K562 (cell line): ENCODE measurements around the gene HEPACAM. TPM values are rescaled to one million over a fixed set of nuclear protein-coding genes. Genes with fewer than 3 reads are reported as not detected.
A peak's percentile ranks its signal among the peaks of the same experiment; 100 is the strongest.

Experiments used
- CHCHD3 ChIP-seq: fragments of 250-450 bp; sonication (Bioruptor Pico); IDR thresholded peaks from 2 replicates; pipeline ENCODE4 v2.1.2; 2022; ENCODE audit warnings: mild to moderate bottlenecking
- GABPB2 ChIP-seq: fragments of 250-450 bp; sonication (Bioruptor Pico); conservative IDR thresholded peaks from 2 replicates; pipeline ENCODE4 v1.5.1; 2021; ENCODE audit warnings: mild to moderate bottlenecking
- MLLT1 ChIP-seq, 2 experiments: fragments of 450-650 bp; IDR thresholded peaks; 2 replicates each; pipeline ENCODE4 v1.6.1; 2016
- NCOA2 ChIP-seq, 2 experiments: fragments of 450-650 bp; IDR thresholded peaks; 2 replicates each; pipeline ENCODE4 v1.6.1; 2018; ENCODE audit warnings: mild to moderate bottlenecking in 2 of 2, moderate library complexity in 1 of 2; ENCODE audit not compliant: partially characterized antibody in 2 of 2
- NCOA6 ChIP-seq: fragments of 450-650 bp; IDR thresholded peaks from 2 replicates; pipeline ENCODE4 v1.6.1; 2017; ENCODE audit warnings: mild to moderate bottlenecking
- NONO ChIP-seq, 2 experiments: fragments of 200-400 bp in 1 of 2; fragments of 450-650 bp in 1 of 2; formaldehyde crosslinking in 1 of 2; IDR thresholded peaks; 2 replicates each; pipeline ENCODE4 v1.6.1; 2017; ENCODE audit warnings: low read depth in 2 of 2, mild to moderate bottlenecking in 2 of 2, moderate library complexity in 2 of 2, low read length in 1 of 2
- RREB1 ChIP-seq: fragments of 250-450 bp; sonication (Bioruptor Pico); IDR thresholded peaks from 2 replicates; pipeline ENCODE4 v1.4.0; 2020
- TEAD4 ChIP-seq, 2 experiments: sonication (generic) in 1 of 2; formaldehyde crosslinking in 1 of 2; IDR thresholded peaks; 2 replicates each; pipeline versions ENCODE4 v1.6.1 to v1.8.0; 2012 to 2022; ENCODE audit warnings: borderline replicate concordance in 1 of 2, inconsistent platforms in 1 of 2, low read length in 1 of 2, mild to moderate bottlenecking in 1 of 2, missing genetic modification reagents in 1 of 2
- ZNF277 ChIP-seq: fragments of 250-450 bp; sonication (Bioruptor Pico); IDR thresholded peaks from 2 replicates; pipeline ENCODE4 v1.8.0; 2022; ENCODE audit warnings: inconsistent platforms, mild to moderate bottlenecking, moderate library complexity, borderline replicate concordance
- ZNF41 ChIP-seq: fragments of 250-450 bp; sonication (Bioruptor Pico); conservative IDR thresholded peaks from 2 replicates; pipeline ENCODE4 v1.4.0; 2020; ENCODE audit warnings: mild to moderate bottlenecking
- ZNF584 ChIP-seq: fragments of 200-800 bp; sonication (Bioruptor generic); IDR thresholded peaks from 2 replicates; pipeline ENCODE4 v1.6.1; 2016; ENCODE audit warnings: low read depth, mild to moderate bottlenecking, missing genetic modification characterization, missing compliant biosample characterization
- ZNF655 ChIP-seq: fragments of 250-450 bp; sonication (Bioruptor Pico); IDR thresholded peaks from 2 replicates; pipeline ENCODE4 v1.5.0; 2021
- ZNF75A ChIP-seq: fragments of 450-650 bp; formaldehyde crosslinking; IDR thresholded peaks from 2 replicates; pipeline ENCODE4 v1.4.0; 2020; ENCODE audit warnings: mild to moderate bottlenecking
- polyA plus RNA-seq, 8 experiments: library from polyadenylated mRNA; depleted of rRNA in 4 of 8; stranded (reverse) in 5 of 8; unstranded in 3 of 8; fragments of >200 nt; fragmentation: Nextera tagmentation in 2 of 8; fragmentation: Illumina TruSeq in 1 of 8; extraction: Ambion mirVana in 2 of 8; extraction: Trizol in 1 of 8; gene quantifications; 2 replicates each; pipeline versions ENCODE4 v1.2.1 to v1.2.3, GENCODE V29; 2011 to 2014; ENCODE audit warnings: inconsistent platforms in 1 of 8, missing spikeins in 1 of 8
- total RNA-seq, 7 experiments: library from RNA; depleted of rRNA in 6 of 7; stranded (reverse); fragments of >200 nt in 6 of 7; fragmentation: Illumina TruSeq in 2 of 7; extraction: Trizol in 2 of 7; gene quantifications; 2 replicates each; pipeline versions ENCODE4 v1.2.1 to v1.2.3, GENCODE V29; 2011 to 2021; ENCODE audit warnings: low replicate concordance in 1 of 7
- TF ChIP-seq, protein P1 (sequence below), 2 experiments: fragments of 450-650 bp in 1 of 2; sonication (generic) in 1 of 2; formaldehyde crosslinking; conservative IDR thresholded peaks; 2 replicates each; pipeline versions ENCODE4 v1.4.0 to v1.8.1; 2020 to 2022; ENCODE audit warnings: mild to moderate bottlenecking in 1 of 2, missing genetic modification reagents in 1 of 2

HEPACAM gene
- total and polyA plus RNA-seq, 9 of the 15 experiments (the other 6 are each of a cell fraction or from before 2014, with no cell fraction given), result not detected

DNA sequence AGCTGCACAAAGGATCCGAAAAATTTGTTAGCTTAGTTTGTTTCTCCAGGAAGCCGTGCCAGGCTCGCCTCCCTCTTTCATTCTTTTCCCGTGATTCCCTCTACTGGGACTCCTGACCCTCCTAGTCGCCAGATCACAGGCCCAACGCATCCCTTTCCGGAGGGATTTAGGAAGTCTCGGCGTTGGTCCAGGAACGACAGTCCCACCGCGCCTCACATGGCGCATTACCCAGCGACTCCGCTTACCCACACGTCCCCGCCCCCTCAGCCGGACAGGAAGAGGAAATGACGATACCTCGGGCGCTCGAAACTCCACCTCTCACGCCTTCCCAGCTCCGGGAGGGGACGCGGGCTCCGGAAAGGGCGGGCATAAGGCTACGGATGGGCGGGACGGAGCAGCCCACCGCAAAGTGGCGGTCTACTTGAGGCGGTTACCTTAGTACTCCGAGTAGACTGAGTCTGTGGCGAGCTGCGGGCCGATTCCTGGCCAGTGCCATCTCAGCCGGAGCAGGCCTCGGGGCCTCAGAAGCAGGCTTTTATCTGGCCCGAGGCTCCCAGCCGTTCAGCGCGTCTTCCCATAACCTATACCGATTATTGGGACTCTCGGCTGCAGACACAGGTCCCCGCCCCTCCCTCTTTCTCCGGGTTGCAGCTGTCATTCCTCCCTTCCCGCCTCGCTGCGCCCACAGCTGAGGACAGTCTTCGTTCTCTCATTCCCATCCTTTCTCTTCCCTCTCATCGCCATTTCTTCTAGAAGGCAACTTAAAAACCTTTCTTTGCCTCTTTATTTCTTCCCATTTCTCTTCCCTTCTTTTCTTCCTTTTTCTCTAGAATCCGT is 18.1 kb upstream of the HEPACAM start, which contains the start of gene CCDC15 (continued):
- TF ChIP-seq NCOA6, result no peak
- TF ChIP-seq ZNF277 (CRISPR knock-in tag), result no peak
- TF ChIP-seq CHCHD3 (CRISPR knock-in tag), result no peak
- TF ChIP-seq ZNF584, result no peak
- TF ChIP-seq, protein P1, sequence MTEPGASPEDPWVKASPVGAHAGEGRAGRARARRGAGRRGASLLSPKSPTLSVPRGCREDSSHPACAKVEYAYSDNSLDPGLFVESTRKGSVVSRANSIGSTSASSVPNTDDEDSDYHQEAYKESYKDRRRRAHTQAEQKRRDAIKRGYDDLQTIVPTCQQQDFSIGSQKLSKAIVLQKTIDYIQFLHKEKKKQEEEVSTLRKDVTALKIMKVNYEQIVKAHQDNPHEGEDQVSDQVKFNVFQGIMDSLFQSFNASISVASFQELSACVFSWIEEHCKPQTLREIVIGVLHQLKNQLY (CRISPR knock-in tag; conservative IDR thresholded peaks at IDR 0.05), result no peak
- TF ChIP-seq TEAD4 (IDR thresholded peaks at IDR 0.05; ENCODE audit: low read length), result peak; percentile 2; the same call in 1 of the 2 replicates
- no peak for TF ChIP-seq TEAD4 (CRISPR knock-in tag; IDR thresholded peaks at IDR 0.05; ENCODE audit: borderline replicate concordance)
- TF ChIP-seq ZNF75A (CRISPR knock-in tag), result no peak
- TF ChIP-seq GABPB2, result no peak
- no peak for TF ChIP-seq NONO (IDR thresholded peaks at IDR 0.05; ENCODE audit: low read depth in 2 of 2, low read length in 1 of 2)
- TF ChIP-seq NCOA2 (IDR thresholded peaks at IDR 0.05; ENCODE audit: partially characterized antibody in 2 of 2), result no peak
- TF ChIP-seq ZNF41, result no peak
- peak in 1 of 2 experiments; percentile 76; a peak in 3 of 4 replicates for TF ChIP-seq MLLT1 (IDR thresholded peaks at IDR 0.05)
- TF ChIP-seq ZNF655, result no peak
- TF ChIP-seq RREB1 (CRISPR knock-in tag), result no peak
